Karpas-422 (cell line): ENCODE data around the gene STYK1. TPM values are rescaled to one million over a fixed set of nuclear protein-coding genes. Genes with fewer than 3 reads are reported as not detected.

ENCODE experiments used
- DNase-seq: peaks from one replicate; pipeline ENCODE4 v3.0.0-alpha.2; 2015
- H2AFZ ChIP-seq: fragments of 200-600 bp; sonication (generic); 2 replicates; pipeline ENCODE4 v1.6.1; 2014; ENCODE audit warnings: antibody characterized with exemption, low read length, mixed read lengths
- H3K27ac ChIP-seq: fragments of 200-600 bp; sonication (generic); 2 replicates; pipeline ENCODE4 v1.5.1; 2014; ENCODE audit warnings: mild to moderate bottlenecking, low read length, moderate library complexity
- H3K27me3 ChIP-seq: fragments of 200-600 bp; sonication (generic); 2 replicates; pipeline ENCODE4 v1.6.1; 2014; ENCODE audit warnings: low read length, mixed read lengths
- H3K36me3 ChIP-seq: fragments of 200-600 bp; sonication (generic); 2 replicates; pipeline ENCODE4 v1.6.1; 2014; ENCODE audit warnings: low read length, mixed read lengths; ENCODE audit not compliant: insufficient read depth
- H3K4me1 ChIP-seq: fragments of 200-600 bp; sonication (generic); 2 replicates; pipeline ENCODE4 v1.6.1; 2014; ENCODE audit warnings: mild to moderate bottlenecking, low read length, mixed read lengths
- H3K4me2 ChIP-seq: fragments of 200-600 bp; sonication (generic); 2 replicates; pipeline ENCODE4 v1.6.1; 2014; ENCODE audit warnings: low read length, low read depth, mild to moderate bottlenecking; ENCODE audit not compliant: poor library complexity, severe bottlenecking
- H3K4me3 ChIP-seq: fragments of 200-600 bp; sonication (generic); 2 replicates; pipeline ENCODE4 v1.5.1; 2014; ENCODE audit warnings: mild to moderate bottlenecking, antibody characterized with exemption, low read length, mixed read lengths
- H3K79me2 ChIP-seq: fragments of 200-600 bp; sonication (generic); 2 replicates; pipeline ENCODE4 v1.6.1; 2014; ENCODE audit warnings: mild to moderate bottlenecking, low read length, mixed read lengths
- H3K9ac ChIP-seq: fragments of 200-600 bp; sonication (generic); 2 replicates; pipeline ENCODE4 v1.6.0; 2014; ENCODE audit warnings: low read length
- H3K9me2 ChIP-seq: fragments of 200-600 bp; sonication (generic), shearing (Covaris generic); replicated peaks from 2 replicates; pipeline ENCODE4 v1.6.0; 2014; ENCODE audit warnings: mild to moderate bottlenecking, low read length, moderate library complexity; ENCODE audit not compliant: insufficient read depth
- H3K9me3 ChIP-seq: fragments of 300-700, 200-600 bp; sonication (generic); 2 replicates; pipeline ENCODE4 v1.6.1; 2014; ENCODE audit warnings: low read length, mixed read lengths
- H4K20me1 ChIP-seq: fragments of 200-600 bp; sonication (generic); 2 replicates; pipeline ENCODE4 v1.6.1; 2014; ENCODE audit warnings: mild to moderate bottlenecking, antibody characterized with exemption, low read length, low read depth; ENCODE audit not compliant: insufficient read depth
- total RNA-seq: library from RNA; depleted of rRNA; stranded (reverse); fragments of >200 nt; shearing (Covaris generic); gene quantifications from 2 replicates; pipeline ENCODE4 v1.2.3, GENCODE V29; 2014; ENCODE audit warnings: low replicate concordance

STYK1 gene
- total RNA-seq, 1 experiment from 2014 or later: not detected

- no peaks in the 10 kb centered on the region for H3K9me3 ChIP-seq
- H3K4me1 ChIP-seq: 0 out of 2 replicates have a peak, but pooled peaks cover 4% of the 10 kb centered on the region
- H3K4me3 ChIP-seq: no peak overlapping the region
- no peaks in the 10 kb centered on the region for H3K27me3 ChIP-seq
- no peaks in the 10 kb centered on the region for H4K20me1 ChIP-seq
- H3K9ac ChIP-seq: no peak overlapping the region
- no peaks in the 10 kb centered on the region for H3K9me2 ChIP-seq
- no peaks in the 10 kb centered on the region for H3K79me2 ChIP-seq
- no peak overlapping the region for H2AFZ ChIP-seq
- DNase-seq: no peak
- H3K36me3 ChIP-seq: no peaks in the 10 kb centered on the region
- no peak overlapping the region for H3K4me2 ChIP-seq
- no peak overlapping the region for H3K27ac ChIP-seq
Measured at GRCh38 chr12:10632226-10632625, 41.6 kb downstream of the STYK1 start.

GRCh38 chr12:10624605-10625004, 49.2 kb downstream of the STYK1 start:
- DNase-seq: no peak
- Histone ChIP-seq H3K27ac (no peak overlapping the region), H3K4me3 (no peak overlapping the region), H3K9me2 (no peaks in the 10 kb centered on the region), H4K20me1 (no peaks in the 10 kb centered on the region), H3K4me1 (no peaks in the 10 kb centered on the region), H3K4me2 (no peak overlapping the region), H2AFZ (no peak overlapping the region), H3K36me3 (no peaks in the 10 kb centered on the region), H3K27me3 (no peaks in the 10 kb centered on the region), H3K79me2 (no peaks in the 10 kb centered on the region), H3K9me3 (no peaks in the 10 kb centered on the region), H3K9ac (no peak overlapping the region)

- no peaks in the 10 kb centered on the region for H3K27me3 ChIP-seq
- H3K36me3 ChIP-seq: no peaks in the 10 kb centered on the region
- H3K9me3 ChIP-seq: no peaks in the 10 kb centered on the region
- H3K79me2 ChIP-seq: no peaks in the 10 kb centered on the region
- H3K4me3 ChIP-seq: no peak overlapping the region
- H3K9me2 ChIP-seq: no peaks in the 10 kb centered on the region
- DNase-seq: no peak
- no peak overlapping the region for H3K9ac ChIP-seq
- no peak overlapping the region for H3K27ac ChIP-seq
- H4K20me1 ChIP-seq: no peaks in the 10 kb centered on the region
- no peak overlapping the region for H2AFZ ChIP-seq
- H3K4me1 ChIP-seq: no peaks in the 10 kb centered on the region
- H3K4me2 ChIP-seq: no peak overlapping the region
Measured at GRCh38 chr12:10623131-10623530, 50.7 kb downstream of the STYK1 start.

GRCh38 chr12:10621278-10621677, 52.6 kb downstream of the STYK1 start:
- Histone ChIP-seq H3K4me1 (no peaks in the 10 kb centered on the region), H3K79me2 (no peaks in the 10 kb centered on the region), H3K27ac (no peak overlapping the region), H3K4me3 (no peak overlapping the region), H3K36me3 (no peaks in the 10 kb centered on the region), H3K9me2 (no peaks in the 10 kb centered on the region), H3K9me3 (no peaks in the 10 kb centered on the region), H3K9ac (no peak overlapping the region), H4K20me1 (no peaks in the 10 kb centered on the region), H3K4me2 (no peak overlapping the region), H2AFZ (no peak overlapping the region), H3K27me3 (no peaks in the 10 kb centered on the region)
- no peak for DNase-seq

- no peak overlapping the region for H3K4me2 ChIP-seq
- DNase-seq: no peak
- H3K9me2 ChIP-seq: peaks cover 3% of the 10 kb centered on the region; the same call in 1 of the 2 replicates
- H3K36me3 ChIP-seq: no peaks in the 10 kb centered on the region
- H3K79me2 ChIP-seq: no peaks in the 10 kb centered on the region
- no peaks in the 10 kb centered on the region for H3K27me3 ChIP-seq
- no peak overlapping the region for H3K4me3 ChIP-seq
- H4K20me1 ChIP-seq: no peaks in the 10 kb centered on the region
- H3K9me3 ChIP-seq: no peaks in the 10 kb centered on the region
- no peak overlapping the region for H3K27ac ChIP-seq
- H3K9ac ChIP-seq: no peak overlapping the region
- H3K4me1 ChIP-seq: no peaks in the 10 kb centered on the region
- no peak overlapping the region for H2AFZ ChIP-seq
Measured at GRCh38 chr12:10620078-10620779, 53.6 kb downstream of the STYK1 start.

- no peak overlapping the region for H3K4me3 ChIP-seq
- no peak overlapping the region for H3K4me2 ChIP-seq
- H4K20me1 ChIP-seq: no peaks in the 10 kb centered on the region
- no peaks in the 10 kb centered on the region for H3K36me3 ChIP-seq
- peaks cover 8% of the 10 kb centered on the region for H3K4me1 ChIP-seq
- no peaks in the 10 kb centered on the region for H3K27me3 ChIP-seq
- peaks cover 5% of the 10 kb centered on the region; the same call in 1 of the 2 replicates for H3K9me2 ChIP-seq
- no peaks in the 10 kb centered on the region for H3K79me2 ChIP-seq
- H2AFZ ChIP-seq: peak overlapping the region; percentile 8; the same call in 1 of the 2 replicates
- no peak for DNase-seq
- no peaks in the 10 kb centered on the region for H3K9me3 ChIP-seq
- H3K9ac ChIP-seq: no peak overlapping the region
- no peak overlapping the region for H3K27ac ChIP-seq
Measured at GRCh38 chr12:10618338-10618987, 55.4 kb downstream of the STYK1 start.

- Histone ChIP-seq H3K9me2 (peaks cover 5% of the 10 kb centered on the region; the same call in 1 of the 2 replicates), H3K27ac (no peak overlapping the region), H3K9ac (no peak overlapping the region), H3K36me3 (no peaks in the 10 kb centered on the region), H2AFZ (no peak overlapping the region), H3K79me2 (peaks cover 5% of the 10 kb centered on the region), H3K9me3 (no peaks in the 10 kb centered on the region), H3K4me3 (no peak overlapping the region), H4K20me1 (no peaks in the 10 kb centered on the region), H3K4me1 (peaks cover 8% of the 10 kb centered on the region), H3K4me2 (no peak overlapping the region), H3K27me3 (no peaks in the 10 kb centered on the region)
- DNase-seq: no peak
Measured at GRCh38 chr12:10617863-10618262, 56.0 kb downstream of the STYK1 start.

- Histone ChIP-seq H3K4me2 (no peak overlapping the region), H3K9ac (no peak overlapping the region), H3K36me3 (peaks cover 7% of the 10 kb centered on the region; the same call in 1 of the 2 replicates), H3K79me2 (peaks cover 25% of the 10 kb centered on the region), H3K27ac (no peak overlapping the region), H4K20me1 (no peaks in the 10 kb centered on the region), H3K4me1 (peaks cover 21% of the 10 kb centered on the region), H3K4me3 (no peak overlapping the region), H2AFZ (peak overlapping the region; percentile 18; the same call in 1 of the 2 replicates), H3K9me2 (peaks cover 5% of the 10 kb centered on the region; the same call in 1 of the 2 replicates), H3K27me3 (no peaks in the 10 kb centered on the region), H3K9me3 (no peaks in the 10 kb centered on the region)
- DNase-seq: no peak
Measured at GRCh38 chr12:10615532-10615931, 58.3 kb downstream of the STYK1 start.
